22Rv1 (cell line): ENCODE measurements around the gene ADRA2A.

Source experiments
- CTCF ChIP-seq: fragments of 450-650 bp; IDR thresholded peaks from 2 replicates; pipeline ENCODE4 v1.5.1; 2017; ENCODE audit warnings: mild to moderate bottlenecking
- ZFX ChIP-seq: fragments of 450-650 bp; IDR thresholded peaks from 2 replicates; pipeline ENCODE4 v1.6.1; 2017; ENCODE audit warnings: antibody characterized with exemption, borderline replicate concordance

- TF ChIP-seq CTCF (no peak), ZFX (no peak)
These were observed 40.9 kb downstream of the ADRA2A start for GRCh38 chr10:111117528-111118277.
